Liver (tissue), 3 donors: ENCODE results near the gene TUBA1A.

ENCODE experiments used
- ATF3 ChIP-seq: IDR thresholded peaks from 2 replicates; pipeline ENCODE4 v1.6.1; 2016; ENCODE audit warnings: antibody characterized with exemption
- CTCF ChIP-seq: fragments of 150-350 bp; IDR thresholded peaks from 2 replicates; pipeline ENCODE4 v1.5.1; 2017; ENCODE audit warnings: improper control_type of control experiment, low read depth, low read length; ENCODE audit not compliant: missing input control
- GABPA ChIP-seq, 2 donors: IDR thresholded peaks in 1 of 2; conservative IDR thresholded peaks in 1 of 2; 2 replicates each; pipeline ENCODE4 v1.6.1; 2016; ENCODE audit warnings: antibody characterized with exemption in 2 of 2, mild to moderate bottlenecking in 1 of 2, moderate library complexity in 1 of 2
- HNF4G ChIP-seq: IDR thresholded peaks from 2 replicates; pipeline ENCODE4 v1.6.1; 2016; ENCODE audit warnings: antibody characterized with exemption
- JUND ChIP-seq, 2 donors: IDR thresholded peaks; 2 replicates each; pipeline ENCODE4 v1.6.1; 2016; ENCODE audit warnings: antibody characterized with exemption in 2 of 2
- MAX ChIP-seq: IDR thresholded peaks from 2 replicates; pipeline ENCODE4 v1.6.1; 2016; ENCODE audit warnings: antibody characterized with exemption
- RAD21 ChIP-seq, 2 donors: IDR thresholded peaks; 2 replicates each; pipeline ENCODE4 v1.6.1; 2016; ENCODE audit warnings: antibody characterized with exemption in 2 of 2, mild to moderate bottlenecking in 2 of 2
- SP1 ChIP-seq: IDR thresholded peaks from 2 replicates; pipeline ENCODE4 v1.6.1; 2018; ENCODE audit warnings: antibody characterized with exemption, mild to moderate bottlenecking
- TAF1 ChIP-seq: conservative IDR thresholded peaks from 2 replicates; pipeline ENCODE4 v1.6.1; 2016; ENCODE audit warnings: antibody characterized with exemption, mild to moderate bottlenecking
- YY1 ChIP-seq: IDR thresholded peaks from 2 replicates; pipeline ENCODE4 v1.6.1; 2016; ENCODE audit warnings: antibody characterized with exemption, mild to moderate bottlenecking
- ZBTB33 ChIP-seq: IDR thresholded peaks from 2 replicates; pipeline ENCODE4 v1.6.1; 2016; ENCODE audit warnings: antibody characterized with exemption
- donor health status: healthy.
- donor health status: healthy.

GRCh38 chr12:49230805-49231194 is 41.9 kb upstream of the TUBA1A start:
- TF ChIP-seq CTCF: no peak
- no peak for TF ChIP-seq MAX
- TF ChIP-seq YY1: no peak
- no peak for TF ChIP-seq RAD21 (IDR thresholded peaks at IDR 0.05)
- TF ChIP-seq ZBTB33: no peak
- no peak for TF ChIP-seq JUND (IDR thresholded peaks at IDR 0.05)
- no peak for TF ChIP-seq SP1
- no peak for TF ChIP-seq HNF4G
- TF ChIP-seq TAF1: no peak
- TF ChIP-seq ATF3: no peak
- no peak for TF ChIP-seq GABPA (IDR thresholded peaks at IDR 0.05 in 1 of 2, conservative IDR thresholded peaks at IDR 0.05 in 1 of 2)
